Stimulated activated CD8-positive, alpha-beta memory T cell treated with anti-CD3 and anti-CD28 coated beads, Interleukin-15, amount 100 ng/mL, for 4 hours (primary cell): ENCODE results near the gene AQP5.

ENCODE experiments used
- DNase-seq, 2 donors: peaks; one replicate each; pipeline ENCODE4 v3.0.0-alpha.2; 2020; ENCODE audit warnings: low read depth in 2 of 2

Gene AQP5

GRCh38 chr12:49950273-49951251 is 11.1 kb upstream of the AQP5 start, which contains the start of gene AQP2:
Gene AQP2 (plus strand): TSS chr12:49950737. CDS start chr12:49950831, 94 bp downstream.
- DNase-seq: no peak

DNA sequence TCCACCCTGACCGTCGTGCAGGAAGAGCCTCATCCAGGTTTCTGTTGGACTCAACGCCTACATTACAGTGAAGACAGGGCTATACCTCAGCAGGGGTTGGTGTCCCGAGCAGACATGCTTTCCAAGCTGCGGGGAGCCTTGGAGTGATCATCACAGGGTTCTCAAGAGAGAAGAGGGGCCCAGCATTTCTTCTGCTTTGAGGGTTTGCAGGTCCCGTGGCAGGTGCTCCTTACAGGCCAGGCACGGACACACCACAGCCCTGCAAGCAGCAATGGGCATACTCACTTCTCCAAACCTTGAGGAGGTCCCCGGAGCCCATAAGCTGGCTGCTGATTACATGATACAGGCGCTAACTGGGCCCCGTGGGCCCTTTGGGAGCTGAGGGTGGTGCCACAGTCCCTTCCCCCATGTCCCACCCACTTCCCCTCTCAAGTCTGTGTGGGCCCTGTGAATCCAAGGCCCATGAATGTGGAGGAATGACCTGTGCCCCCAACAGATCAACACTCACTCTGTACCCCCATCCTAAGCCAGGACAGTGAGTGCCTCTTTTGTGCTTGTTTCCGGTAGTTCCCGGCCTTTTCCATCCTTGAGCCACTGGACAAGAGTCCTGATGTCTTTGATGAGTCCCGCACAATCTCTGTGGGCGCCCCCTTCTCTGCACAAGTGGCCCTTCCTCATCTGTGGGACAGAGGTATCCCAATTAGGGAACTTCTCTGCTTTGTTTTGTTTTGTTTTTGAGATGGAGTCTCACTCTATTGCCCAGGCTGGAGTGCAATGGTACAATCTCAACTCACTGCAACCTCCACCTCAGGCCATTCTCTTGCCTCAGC is 10.0 kb upstream of the AQP5 start:
- DNase-seq: no peak

DNA sequence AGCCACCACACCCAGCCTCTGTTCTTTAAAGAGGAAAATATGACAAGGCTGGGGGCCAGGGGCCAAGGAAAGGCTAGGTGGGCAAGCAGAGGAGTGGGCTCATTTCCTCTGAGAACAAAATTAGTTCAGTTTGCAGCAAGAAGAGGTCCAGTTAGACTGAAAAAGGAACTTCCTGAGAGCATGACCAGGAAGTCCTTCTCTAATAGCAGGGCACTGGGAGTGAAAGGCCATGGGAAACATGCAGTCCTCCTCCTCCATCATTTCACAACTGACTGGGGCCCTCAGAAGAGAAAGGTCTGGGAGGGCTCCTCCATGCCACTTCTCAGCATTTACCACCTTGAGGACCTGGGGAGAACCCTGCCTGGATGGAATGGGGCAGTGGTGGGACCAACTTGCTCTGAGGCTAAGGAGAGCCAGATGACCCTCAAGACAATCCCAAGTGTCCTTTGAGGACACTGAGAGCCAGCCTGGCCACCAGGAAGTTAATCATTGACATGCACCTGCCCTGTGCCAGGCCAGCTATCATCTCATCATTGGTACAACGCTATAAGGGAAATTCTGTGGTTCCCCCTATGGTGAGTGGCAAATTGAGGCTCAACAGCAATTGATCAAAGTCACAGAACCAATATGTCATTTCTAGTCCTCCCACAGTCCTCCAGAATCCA is 9.1 kb upstream of the AQP5 start:
- no peak for DNase-seq

GRCh38 chr12:49953151-49953550 is 8.5 kb upstream of the AQP5 start:
- no peak for DNase-seq

- DNase-seq: no peak
These were observed 7.5 kb upstream of the AQP5 start for GRCh38 chr12:49953961-49954846.

GRCh38 chr12:49954863-49955830 is 6.5 kb upstream of the AQP5 start:
- DNase-seq: no peak

DNA sequence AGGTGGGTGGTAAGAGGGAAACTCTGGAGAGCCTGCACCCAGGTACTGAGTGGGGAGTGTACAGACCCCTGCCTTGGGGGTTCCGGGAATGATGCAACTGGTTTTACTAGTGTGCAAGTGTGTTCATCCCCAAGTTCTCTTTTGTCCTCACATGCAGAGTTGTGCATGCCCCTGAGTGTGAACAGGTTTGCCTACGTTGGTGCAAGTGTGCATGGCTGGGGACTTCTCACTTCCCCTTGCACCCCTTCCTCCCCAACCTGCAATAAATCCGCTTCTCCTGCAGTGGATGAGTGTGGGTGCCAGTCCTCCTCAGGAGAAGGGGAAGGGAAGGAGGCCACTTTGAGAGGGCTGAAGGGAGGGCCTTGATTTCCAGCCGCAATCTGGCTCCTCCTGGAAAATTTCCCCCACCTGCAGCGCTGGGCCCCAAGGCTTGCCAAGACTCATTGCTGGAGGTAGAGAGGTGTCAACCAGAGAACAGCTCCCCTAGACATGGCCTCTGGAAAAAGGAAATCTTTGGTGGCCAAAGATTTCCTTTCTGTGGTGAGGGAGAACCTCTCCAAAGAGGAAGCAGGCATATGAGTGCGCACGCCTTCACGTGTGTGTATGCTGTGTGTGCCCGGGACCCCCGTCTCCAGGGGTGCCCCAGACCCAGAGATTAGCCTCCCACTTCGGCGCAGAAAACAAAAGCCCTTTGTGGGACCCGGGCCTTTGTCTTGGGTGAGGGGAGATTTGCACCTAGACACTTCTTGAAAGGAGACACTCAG is 5.6 kb upstream of the AQP5 start:
- DNase-seq: no peak

GRCh38 chr12:49956663-49957569 is 4.8 kb upstream of the AQP5 start:
- no peak for DNase-seq

- DNase-seq: no peak
These were observed 4.1 kb upstream of the AQP5 start for GRCh38 chr12:49957570-49957967.

GRCh38 chr12:49959685-49960473 is 1.8 kb upstream of the AQP5 start:
- no peak for DNase-seq

DNA sequence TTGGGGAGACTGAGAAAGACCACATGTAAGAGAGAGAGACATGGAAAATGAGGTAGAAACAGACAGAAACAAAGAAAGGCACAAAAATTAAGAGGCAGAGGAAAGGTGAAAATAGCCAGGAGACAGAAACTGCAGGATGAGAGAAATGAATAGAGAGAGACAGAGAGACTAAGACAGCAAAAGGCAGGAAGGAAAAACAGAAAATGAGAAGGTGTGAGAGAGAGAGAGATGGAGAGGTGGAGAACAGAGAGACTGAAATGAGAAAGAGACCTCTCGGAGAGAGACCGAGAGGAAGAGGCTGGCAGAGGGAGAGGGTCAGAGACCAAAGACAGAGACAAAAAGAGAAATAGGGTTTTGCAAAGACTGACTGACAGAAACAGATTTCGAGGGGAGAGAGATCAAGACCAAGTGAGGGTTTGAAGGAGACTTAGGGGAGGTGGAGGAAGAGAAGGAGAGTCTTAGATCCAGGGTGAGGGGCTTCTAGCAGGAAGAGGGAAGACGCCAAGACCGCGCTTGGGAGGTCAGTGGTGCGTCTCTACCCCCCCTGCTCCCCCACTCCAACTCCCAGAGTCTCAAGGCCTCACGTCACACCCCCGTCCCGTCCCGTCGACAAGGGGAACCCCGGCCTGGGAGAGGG is 1.1 kb upstream of the AQP5 start:
- DNase-seq: no peak

- no peak for DNase-seq
These were observed 507 bp downstream of the AQP5 start for GRCh38 chr12:49961993-49962764.

DNA sequence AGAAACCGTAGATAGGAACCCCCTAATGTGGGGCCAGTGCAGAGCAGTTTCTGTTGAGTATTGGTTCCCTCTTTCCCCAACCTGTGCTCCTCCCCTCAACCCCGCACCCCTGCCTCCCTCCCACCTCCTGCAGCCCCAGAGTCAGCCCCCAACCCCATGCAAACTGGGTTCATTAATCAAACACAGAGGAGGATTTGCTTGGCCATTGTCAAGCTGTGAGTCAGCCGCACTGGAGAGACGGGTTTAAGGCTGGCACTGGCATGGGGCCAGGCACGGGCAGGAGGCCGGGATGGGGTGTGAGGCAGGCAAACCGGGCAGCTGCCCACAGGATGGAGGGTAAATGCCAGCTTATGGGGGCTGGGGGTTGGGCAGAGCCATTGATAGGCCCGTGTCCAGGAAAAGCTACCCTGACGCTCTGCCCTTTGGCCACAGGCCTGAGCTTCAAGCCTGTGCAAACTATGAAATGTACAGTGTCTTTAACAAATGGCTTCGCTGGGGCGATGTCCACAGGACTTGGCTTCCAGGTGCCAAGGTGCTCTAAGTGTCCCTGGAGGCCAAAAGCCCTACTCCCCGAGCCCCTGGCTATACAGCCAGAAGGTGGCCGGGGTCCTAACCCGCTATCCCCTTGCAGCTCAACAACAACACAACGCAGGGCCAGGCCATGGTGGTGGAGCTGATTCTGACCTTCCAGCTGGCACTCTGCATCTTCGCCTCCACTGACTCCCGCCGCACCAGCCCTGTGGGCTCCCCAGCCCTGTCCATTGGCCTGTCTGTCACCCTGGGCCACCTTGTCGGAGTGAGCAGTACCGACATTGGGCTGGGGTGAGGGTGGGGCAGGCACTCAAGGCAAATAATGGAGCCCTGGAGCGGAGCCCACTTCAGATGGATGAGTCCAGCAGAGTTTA is 1.4 kb downstream of the AQP5 start:
- no peak for DNase-seq

DNA sequence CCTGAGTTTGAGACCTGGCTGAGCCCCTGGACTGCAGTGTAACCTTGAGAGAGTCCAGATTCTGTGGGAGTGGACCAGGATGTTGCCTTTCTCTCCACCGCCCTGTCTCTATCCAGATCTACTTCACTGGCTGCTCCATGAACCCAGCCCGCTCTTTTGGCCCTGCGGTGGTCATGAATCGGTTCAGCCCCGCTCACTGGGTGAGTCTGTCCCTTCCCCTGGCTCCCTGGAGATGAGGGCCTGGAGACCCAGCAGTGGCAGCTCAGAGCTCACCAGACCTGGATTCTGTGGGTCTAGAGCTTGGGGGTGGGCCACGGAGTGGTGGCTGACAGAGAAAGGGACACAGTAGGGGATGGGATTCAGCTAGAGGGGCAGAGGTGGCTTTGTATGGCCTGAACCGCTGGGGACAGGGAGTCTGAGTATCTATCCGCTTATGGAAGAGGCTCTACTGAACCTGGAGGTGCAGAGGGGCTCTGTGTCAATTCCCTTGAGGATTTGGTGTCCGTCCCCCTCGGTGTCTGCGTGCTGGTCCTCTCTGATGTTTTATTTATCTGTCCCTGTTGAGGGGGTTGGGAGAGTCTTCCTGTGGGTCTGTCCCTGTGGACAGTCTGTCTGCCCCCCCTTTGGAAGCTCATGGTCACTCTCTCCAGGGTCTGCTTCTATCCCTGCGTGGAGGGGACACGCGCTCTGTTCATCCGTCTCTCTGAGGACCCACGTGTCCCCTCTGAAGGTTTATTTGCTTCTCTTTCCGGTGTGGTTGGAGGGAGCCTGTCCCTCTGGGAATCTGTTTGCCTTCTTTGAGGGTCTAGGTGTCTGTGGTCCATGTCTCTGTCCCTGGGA is 2.5 kb downstream of the AQP5 start:
- no peak for DNase-seq
